Esophagus muscularis mucosa (tissue), 4 donors: ENCODE data around the gene CCT6A. TPM values are rescaled to one million over a fixed set of nuclear protein-coding genes. Genes with fewer than 3 reads are reported as not detected.
A peak's percentile ranks its signal among the peaks of the same experiment; 100 is the strongest.

Experiments
- DNase-seq: peaks from one replicate; pipeline ENCODE4 v3.0.0-alpha.2; 2017; ENCODE audit errors: extremely low spot score
- H3K27ac ChIP-seq, 4 donors: fragments of 200-600 bp; sonication (generic); replicated peaks in 1 of 4; 1 replicate in 3 of 4; 2 replicates in 1 of 4; pipeline ENCODE4 v1.5.1; 2016 to 2019; ENCODE audit warnings: mild to moderate bottlenecking in 1 of 4
- H3K27me3 ChIP-seq, 4 donors: fragments of 200-600 bp; sonication (generic); one replicate each; pipeline versions ENCODE4 v1.5.1 to v1.6.0; 2016 to 2019
- H3K36me3 ChIP-seq, 4 donors: fragments of 200-600 bp; sonication (generic); one replicate each; pipeline ENCODE4 v1.5.1; 2016 to 2019
- H3K4me1 ChIP-seq, 4 donors: fragments of 200-600 bp; sonication (generic); one replicate each; pipeline ENCODE4 v1.5.1; 2016 to 2019
- H3K4me3 ChIP-seq, 4 donors: fragments of 200-600 bp; sonication (generic); 1 replicate in 2 of 4; 2 replicates in 2 of 4; pipeline ENCODE4 v1.5.1; 2016 to 2019; ENCODE audit warnings: mild to moderate bottlenecking in 4 of 4, moderate library complexity in 1 of 4
- H3K9me3 ChIP-seq, 4 donors: fragments of 200-600 bp; sonication (generic); 1 replicate in 3 of 4; 2 replicates in 1 of 4; pipeline ENCODE4 v1.5.1; 2016 to 2019
- CTCF ChIP-seq, 3 experiments: fragments of 200-600 bp in 2 of 3; fragments of 450-650 bp in 1 of 3; sonication (generic) in 2 of 3; IDR thresholded peaks; one replicate each; pipeline ENCODE4 v1.5.1; 2017 to 2019; ENCODE audit warnings: antibody characterized with exemption in 3 of 3, mild to moderate bottlenecking in 2 of 3, moderate library complexity in 1 of 3
- EP300 ChIP-seq: sonication (generic); formaldehyde crosslinking; IDR thresholded peaks from one replicate; pipeline ENCODE4 v1.6.1; 2017; ENCODE audit warnings: antibody characterized with exemption
- POLR2A ChIP-seq: fragments of 450-650 bp; IDR thresholded peaks from one replicate; pipeline ENCODE4 v1.6.1; 2017; ENCODE audit warnings: antibody characterized with exemption, moderate library complexity, mild to moderate bottlenecking, low read depth
- POLR2AphosphoS5 ChIP-seq, 2 donors: sonication (generic); formaldehyde crosslinking; IDR thresholded peaks; one replicate each; pipeline ENCODE4 v1.6.1; 2017; ENCODE audit warnings: antibody characterized with exemption in 2 of 2
- WGBS: methylation state at CpG from one replicate; pipeline ENCODE4 v1.1.5; 2018; 5-methylcytosine and 5-hydroxymethylcytosine counted together
- intact Hi-C: fragments of 100-400 bp; cut with DNase I; formaldehyde crosslinking; loops from one replicate; pipeline ENCODE4 v1.15.1; 2023
- total RNA-seq, 4 donors: library from RNA; depleted of rRNA; stranded (reverse); fragments of >200 nt; gene quantifications; one replicate each; pipeline versions ENCODE4 v1.1.0 to v1.2.1, GENCODE V29; 2016

Gene CCT6A
- total RNA-seq: 100 to 1,000 TPM in 1 of 4 donors, 10 to 100 TPM in 3; 86.6 to 104 (median 87.9) TPM

- peaks cover 26 to 80% (median 56%) of the 10 kb centered on the region in 4 donors for H3K4me1 ChIP-seq
- H3K27ac ChIP-seq: peak within 1 kb of the TSS; percentile 93 to 99 (median 95)
- DNase-seq: peak; percentile 99
- 0% methylated on average over 22 of the region's 97 CpGs for WGBS
- H3K4me3 ChIP-seq: peak within 1 kb of the TSS; percentile 87 to 97 (median 96)
- intact Hi-C loops: loop anchor here (10.0 kb wide), 1 partner anchor 87 kb away; the partner anchor contains the start of gene NIPSNAP2
- no peaks in the 10 kb centered on the region for H3K9me3 ChIP-seq
- peaks cover 13 to 39% (median 33%) of the 10 kb centered on the region in 4 donors for H3K36me3 ChIP-seq
- no peaks in the 10 kb centered on the region for H3K27me3 ChIP-seq
- peak; percentile 97 to 98 for TF ChIP-seq POLR2AphosphoS5 (IDR thresholded peaks at IDR 0.05)
- TF ChIP-seq POLR2A: peak; percentile 44
- peak; percentile 44 for TF ChIP-seq EP300
- TF ChIP-seq CTCF (IDR thresholded peaks at IDR 0.05): no peak
These were observed at the start of gene CCT6A, which contains the start of gene PSPH for GRCh38 chr7:56051339-56052191. Gene CCT6A (plus strand): TSS chr7:56051765. CDS start chr7:56051849, 84 bp downstream. Gene PSPH (minus strand): TSS chr7:56051444. CDS start chr7:56021212, 30,232 bp downstream.

- 100% methylated on average over 4 of the region's 4 CpGs for WGBS
- TF ChIP-seq POLR2A: no peak
- no peak for TF ChIP-seq POLR2AphosphoS5 (IDR thresholded peaks at IDR 0.05)
- TF ChIP-seq CTCF (IDR thresholded peaks at IDR 0.05): no peak
- TF ChIP-seq EP300: no peak
- H3K4me1 ChIP-seq: peaks cover 0 to 6% (median 3%) of the 10 kb centered on the region in 4 donors
- no peak overlapping the region for H3K27ac ChIP-seq
- H3K9me3 ChIP-seq: no peaks in the 10 kb centered on the region
- no peak overlapping the region for H3K4me3 ChIP-seq
- no peaks in the 10 kb centered on the region for H3K27me3 ChIP-seq
- intact Hi-C loops: loop anchor here (2.0 kb wide), 1 partner anchor 71 kb away; no protein-coding TSS in a partner anchor
- peaks cover 7 to 20% (median 16%) of the 10 kb centered on the region in 4 donors for H3K36me3 ChIP-seq
- DNase-seq: no peak
These were observed 47.8 kb upstream of the CCT6A start for GRCh38 chr7:56003749-56004148.

GRCh38 chr7:56007167-56007652 is 44.4 kb upstream of the CCT6A start:
- H3K9me3 ChIP-seq: no peaks in the 10 kb centered on the region
- no peak overlapping the region for H3K27ac ChIP-seq
- no peak overlapping the region for H3K4me3 ChIP-seq
- no peak for TF ChIP-seq CTCF (IDR thresholded peaks at IDR 0.05)
- no peak for TF ChIP-seq EP300
- peaks cover 0 to 5% (median 0%) of the 10 kb centered on the region in 4 donors for H3K36me3 ChIP-seq
- no peak for DNase-seq
- no peaks in the 10 kb centered on the region for H3K27me3 ChIP-seq
- WGBS: 86% methylated on average over 4 of the region's 4 CpGs
- H3K4me1 ChIP-seq: peaks cover 0 to 25% (median 22%) of the 10 kb centered on the region in 4 donors
- intact Hi-C loops: no loop called here

- intact Hi-C loops: no loop called here
- DNase-seq: no peak
- 85% methylated on average over 9 of the region's 9 CpGs for WGBS
- no peak overlapping the region for H3K27ac ChIP-seq
- no peak overlapping the region for H3K4me3 ChIP-seq
- H3K4me1 ChIP-seq: peaks cover 0 to 25% (median 22%) of the 10 kb centered on the region in 4 donors
- H3K9me3 ChIP-seq: no peaks in the 10 kb centered on the region
- TF ChIP-seq EP300 (no peak), POLR2AphosphoS5 (IDR thresholded peaks at IDR 0.05) (no peak), CTCF (IDR thresholded peaks at IDR 0.05) (no peak), POLR2A (no peak)
- H3K27me3 ChIP-seq: no peaks in the 10 kb centered on the region
- peaks cover 0 to 7% (median 0%) of the 10 kb centered on the region in 4 donors for H3K36me3 ChIP-seq
These were observed 43.7 kb upstream of the CCT6A start for GRCh38 chr7:56007891-56008290.
